SK-N-SH (cell line): ENCODE measurements around the gene ATG7. TPM values are rescaled to one million over a fixed set of nuclear protein-coding genes. Genes with fewer than 3 reads are reported as not detected.

Experiments
- CTCF ChIA-PET: fragments of 300-600, 350-600 bp; formaldehyde crosslinking; extraction: SDS; loops from one replicate; lab custom pipeline; 2021; lab: Yijun Ruan, JAX
- POLR2A ChIA-PET: fragments of 350-600 bp; sonication (Branson Sonifier 250); formaldehyde crosslinking; extraction: SDS; loops from one replicate; lab custom pipeline; 2020; ENCODE audit warnings: antibody characterized with exemption, inconsistent platforms; lab: Yijun Ruan, JAX
- DNase-seq: peaks from one replicate; pipeline ENCODE4 v3.0.0; 2012
- H2AFZ ChIP-seq: fragments of 200-600 bp; sonication (generic); 2 replicates; pipeline ENCODE4 v1.8.1; 2016; ENCODE audit warnings: antibody characterized with exemption, mild to moderate bottlenecking, low read depth
- H3F3A ChIP-seq: fragments of 200-600 bp; sonication (generic); replicated peaks from 2 replicates; pipeline ENCODE3; 2016; ENCODE audit warnings: antibody characterized with exemption, mild to moderate bottlenecking; ENCODE audit not compliant: insufficient read depth
- H3K27ac ChIP-seq, 2 experiments: fragments of 200-500 bp in 1 of 2; fragments of 200-600 bp in 1 of 2; sonication (Bioruptor generic) in 1 of 2; sonication (generic), shearing (Covaris generic) in 1 of 2; 2 replicates each; pipeline versions ENCODE4 v1.5.1 to v1.6.1; 2014 to 2016; ENCODE audit warnings: low read depth in 2 of 2, inconsistent platforms in 1 of 2, low read length in 1 of 2, mild to moderate bottlenecking in 1 of 2, mixed read lengths in 1 of 2
- H3K27me3 ChIP-seq: fragments of 200-600 bp; sonication (generic), shearing (Covaris generic); 2 replicates; pipeline ENCODE4 v1.6.1; 2016; ENCODE audit warnings: mixed run types; ENCODE audit not compliant: insufficient read depth
- H3K36me3 ChIP-seq, 2 experiments: fragments of 200-500 bp in 1 of 2; fragments of 200-600 bp in 1 of 2; sonication (Bioruptor generic) in 1 of 2; sonication (generic) in 1 of 2; replicated peaks in 1 of 2; 2 replicates each; pipeline versions ENCODE3 to v1.5.1; 2014 to 2016; ENCODE audit warnings: low read length in 1 of 2, mild to moderate bottlenecking in 1 of 2; ENCODE audit not compliant: insufficient read depth in 2 of 2, control insufficient read depth in 1 of 2
- H3K4me1 ChIP-seq, 2 experiments: fragments of 200-500 bp in 1 of 2; fragments of 200-600 bp in 1 of 2; sonication (Bioruptor generic) in 1 of 2; sonication (generic), shearing (Covaris generic) in 1 of 2; 2 replicates each; pipeline versions ENCODE4 v1.5.1 to v1.6.1; 2014 to 2016; ENCODE audit warnings: low read depth in 1 of 2, low read length in 1 of 2, mixed run types in 1 of 2; ENCODE audit not compliant: insufficient read depth in 2 of 2, control insufficient read depth in 1 of 2
- H3K4me2 ChIP-seq: fragments of 200-600 bp; sonication (generic), shearing (Covaris generic); 2 replicates; pipeline ENCODE4 v1.6.1; 2017; ENCODE audit warnings: mixed run types
- H3K4me3 ChIP-seq, 2 experiments: fragments of 200-500 bp in 1 of 2; fragments of 200-600 bp in 1 of 2; sonication (Bioruptor generic) in 1 of 2; sonication (generic), shearing (Covaris generic) in 1 of 2; 2 replicates each; pipeline versions ENCODE4 v1.5.1 to v1.8.1; 2014 to 2016; ENCODE audit warnings: low read depth in 2 of 2, inconsistent platforms in 1 of 2, low read length in 1 of 2, mild to moderate bottlenecking in 1 of 2, mixed read lengths in 1 of 2, moderate library complexity in 1 of 2
- H3K79me2 ChIP-seq: fragments of 200-600 bp; sonication (generic); 2 replicates; pipeline ENCODE4 v1.8.1; 2017; ENCODE audit warnings: mild to moderate bottlenecking; ENCODE audit not compliant: insufficient read depth
- H3K9ac ChIP-seq: fragments of 200-600 bp; sonication (generic); 2 replicates; pipeline ENCODE4 v1.6.1; 2017; ENCODE audit warnings: mixed run types
- H3K9me2 ChIP-seq: fragments of 200-600 bp; sonication (generic); 2 replicates; pipeline ENCODE4 v1.6.1; 2017; ENCODE audit warnings: mixed run types
- H3K9me3 ChIP-seq: fragments of 200-600 bp; sonication (generic); 2 replicates; pipeline ENCODE4 v1.6.1; 2017; ENCODE audit warnings: mixed run types, mild to moderate bottlenecking, moderate library complexity
- H4K20me1 ChIP-seq: fragments of 200-600 bp; sonication (generic); 2 replicates; pipeline ENCODE4 v1.6.1; 2017; ENCODE audit warnings: mild to moderate bottlenecking, mixed run types; ENCODE audit not compliant: insufficient read depth
- FOSL2 ChIP-seq: IDR thresholded peaks from 2 replicates; pipeline ENCODE4 v1.4.0; 2012; ENCODE audit warnings: low read depth, mild to moderate bottlenecking, moderate library complexity, borderline replicate concordance
- GATA2 ChIP-seq: sonication (generic); formaldehyde crosslinking; IDR thresholded peaks from 2 replicates; pipeline ENCODE4 v1.5.0; 2020; ENCODE audit warnings: mild to moderate bottlenecking, missing genetic modification reagents
- MAX ChIP-seq: IDR thresholded peaks from 2 replicates; pipeline ENCODE4 v1.4.0; 2012; ENCODE audit warnings: low read depth
- NRF1 ChIP-seq: IDR thresholded peaks from 2 replicates; pipeline ENCODE4 v1.6.1; 2012; ENCODE audit warnings: low read depth, mild to moderate bottlenecking, low read length
- RFX5 ChIP-seq: IDR thresholded peaks from 2 replicates; pipeline ENCODE4 v1.6.1; 2012; ENCODE audit warnings: mild to moderate bottlenecking, improper control_type of control experiment, low read length
- TAF1 ChIP-seq: IDR thresholded peaks from 2 replicates; pipeline ENCODE4 v1.6.1; 2012; ENCODE audit warnings: low read depth, mild to moderate bottlenecking, low read length, moderate library complexity, borderline replicate concordance
- USF1 ChIP-seq: IDR thresholded peaks from 2 replicates; pipeline ENCODE4 v1.4.0; 2012; ENCODE audit warnings: low read depth, borderline replicate concordance
- YY1 ChIP-seq: IDR thresholded peaks from 2 replicates; pipeline ENCODE4 v1.4.0; 2012; ENCODE audit warnings: low read depth, mild to moderate bottlenecking
- ZBTB33 ChIP-seq: IDR thresholded peaks from 2 replicates; pipeline ENCODE4 v1.4.0; 2012; ENCODE audit warnings: low read depth, borderline replicate concordance
- WGBS: methylation state at CpG from one replicate; pipeline ENCODE4 v1.1.6; 2017; ENCODE audit warnings: low lambda C conversion rate; 5-methylcytosine and 5-hydroxymethylcytosine counted together
- polyA plus RNA-seq, 3 experiments: library from polyadenylated mRNA; depleted of rRNA; stranded (reverse); fragments of >200 nt; gene quantifications; 2 replicates each; pipeline ENCODE4 v1.2.3, GENCODE V29; 2012

ATG7 gene
- polyA plus RNA-seq, 1 of the 3 experiments (the other 2 are of a cell fraction): 29.5 TPM

GRCh38 chr3:11565072-11565471 is 292.9 kb downstream of the ATG7 start:
- Histone ChIP-seq H3F3A (peaks cover 31% of the 10 kb centered on the region), H3K9me2 (no peaks in the 10 kb centered on the region), H3K4me1 (peaks cover 15 to 36% of the 10 kb centered on the region in 2 experiments; a peak in 3 of 4 replicates), H2AFZ (no peak overlapping the region), H3K4me2 (no peak overlapping the region), H3K79me2 (peaks cover 90% of the 10 kb centered on the region), H3K4me3 (no peak overlapping the region), H3K27me3 (no peaks in the 10 kb centered on the region), H3K9ac (no peak overlapping the region), H3K9me3 (no peaks in the 10 kb centered on the region), H4K20me1 (peaks cover 58% of the 10 kb centered on the region), H3K36me3 (peaks cover 11 to 44% of the 10 kb centered on the region in 2 experiments), H3K27ac (no peak overlapping the region)
- 92% methylated on average over 10 of the region's 16 CpGs for WGBS
- TF ChIP-seq RFX5: no peak
- no peak for TF ChIP-seq GATA2 (CRISPR knock-in tag)
- no peak for TF ChIP-seq NRF1
- TF ChIP-seq USF1: no peak
- TF ChIP-seq TAF1: no peak
- no peak for TF ChIP-seq MAX
- ChIA-PET CTCF (interaction anchor here (1.0 kb wide), 1 partner anchor 181 kb away, joined by 3 read pairs; no protein-coding TSS in a partner anchor), POLR2A (interaction anchor here (0.8 to 1.0 kb wide), 2 partner anchors 9 to 72 kb away, joined by 3 read pairs; no protein-coding TSS in a partner anchor)
- no peak for DNase-seq

- DNase-seq: no peak
- Histone ChIP-seq H3K36me3 (peaks cover 11 to 44% of the 10 kb centered on the region in 2 experiments), H3K79me2 (peaks cover 90% of the 10 kb centered on the region), H3K4me3 (no peak overlapping the region), H3K27ac (no peak overlapping the region), H3K9me3 (no peaks in the 10 kb centered on the region), H3K9ac (no peak overlapping the region), H3K4me2 (no peak overlapping the region), H4K20me1 (peaks cover 53% of the 10 kb centered on the region), H3K9me2 (no peaks in the 10 kb centered on the region), H3K4me1 (peaks cover 15 to 33% of the 10 kb centered on the region in 2 experiments; a peak in 3 of 4 replicates), H3K27me3 (no peaks in the 10 kb centered on the region), H2AFZ (no peak overlapping the region), H3F3A (peaks cover 31% of the 10 kb centered on the region)
- CTCF ChIA-PET: interaction anchor here (0.6 to 1.0 kb wide), 2 partner anchors 52 to 182 kb away, joined by 3 read pairs; no protein-coding TSS in a partner anchor
- TF ChIP-seq FOSL2: no peak
- POLR2A ChIA-PET: interaction anchor here (0.8 to 1.0 kb wide), 2 partner anchors 8 to 71 kb away, joined by 3 read pairs; no protein-coding TSS in a partner anchor
- 97% methylated on average over 4 of the region's 12 CpGs for WGBS
These were observed 293.3 kb downstream of the ATG7 start for GRCh38 chr3:11565492-11565891.

- H3K27ac ChIP-seq: peak overlapping the region in 1 of 2 experiments; percentile 99; a peak in 1 of 4 replicates
- no peak overlapping the region for H3K4me2 ChIP-seq
- H3K9me3 ChIP-seq: no peaks in the 10 kb centered on the region
- peaks cover 49% of the 10 kb centered on the region for H4K20me1 ChIP-seq
- peaks cover 33% of the 10 kb centered on the region for H3F3A ChIP-seq
- H2AFZ ChIP-seq: no peak overlapping the region
- no peak overlapping the region for H3K9ac ChIP-seq
- no peaks in the 10 kb centered on the region for H3K27me3 ChIP-seq
- POLR2A ChIA-PET: no interaction called here
- peaks cover 15 to 29% of the 10 kb centered on the region in 2 experiments; a peak in 3 of 4 replicates for H3K4me1 ChIP-seq
- no peak for DNase-seq
- WGBS: 98% methylated on average over 9 of the region's 9 CpGs
- peaks cover 90% of the 10 kb centered on the region for H3K79me2 ChIP-seq
- H3K9me2 ChIP-seq: no peaks in the 10 kb centered on the region
- TF ChIP-seq YY1 (no peak), ZBTB33 (no peak)
- H3K4me3 ChIP-seq: no peak overlapping the region
- peaks cover 11 to 40% of the 10 kb centered on the region in 2 experiments for H3K36me3 ChIP-seq
- CTCF ChIA-PET: interaction anchor here (0.6 kb wide), 1 partner anchor 52 kb away, joined by 3 read pairs; no protein-coding TSS in a partner anchor
These were observed 293.7 kb downstream of the ATG7 start for GRCh38 chr3:11565932-11566331.
